H9 (cell line): Measurements from ENCODE around the gene CLDN16. TPM values are rescaled to one million over a fixed set of nuclear protein-coding genes. Genes with fewer than 3 reads are reported as not detected.

ENCODE experiments used
- DNase-seq: peaks from one replicate; pipeline ENCODE4 v3.0.0-alpha.2; 2017
- H2AFZ ChIP-seq: one replicate; pipeline ENCODE4 v1.6.1; 2013; ENCODE audit warnings: mild to moderate bottlenecking, low read length, control low read depth, moderate library complexity
- H2AK5ac ChIP-seq: 2 replicates; pipeline ENCODE4 v1.6.1; 2013; ENCODE audit warnings: low read length, control low read depth, mixed read lengths; ENCODE audit not compliant: insufficient read length
- H2BK120ac ChIP-seq: one replicate; pipeline ENCODE4 v1.6.1; 2013; ENCODE audit warnings: low read depth, mild to moderate bottlenecking, low read length, control low read depth, inconsistent platforms; ENCODE audit not compliant: poor library complexity, severe bottlenecking
- H2BK12ac ChIP-seq: 2 replicates; pipeline ENCODE4 v1.6.1; 2013; ENCODE audit warnings: low read length, control low read depth, mixed read lengths, low read depth; ENCODE audit not compliant: insufficient read length
- H2BK15ac ChIP-seq: 2 replicates; pipeline ENCODE4 v1.6.1; 2013; ENCODE audit warnings: low read depth, low read length, control low read depth
- H2BK20ac ChIP-seq: one replicate; pipeline ENCODE4 v1.6.1; 2013; ENCODE audit warnings: low read depth, mild to moderate bottlenecking, low read length, control low read depth, inconsistent platforms; ENCODE audit not compliant: poor library complexity, severe bottlenecking
- H2BK5ac ChIP-seq: 2 replicates; pipeline ENCODE4 v1.6.1; 2013; ENCODE audit warnings: low read length, control low read depth, mixed read lengths; ENCODE audit not compliant: insufficient read length
- H3K14ac ChIP-seq: 2 replicates; pipeline ENCODE4 v1.6.1; 2013; ENCODE audit warnings: low read length, control low read depth; ENCODE audit not compliant: insufficient read depth
- H3K18ac ChIP-seq: 2 replicates; pipeline ENCODE4 v1.6.1; 2013; ENCODE audit warnings: low read depth, mild to moderate bottlenecking, mixed read lengths, low read length, control low read depth; ENCODE audit not compliant: insufficient read length
- H3K23ac ChIP-seq: 2 replicates; pipeline ENCODE4 v1.6.1; 2013; ENCODE audit warnings: low read length, control low read depth, mixed read lengths, low read depth; ENCODE audit not compliant: insufficient read length
- H3K23me2 ChIP-seq: 2 replicates; pipeline ENCODE4 v1.6.1; 2013; ENCODE audit warnings: low read depth, mild to moderate bottlenecking, mixed read lengths, low read length, control low read depth; ENCODE audit not compliant: insufficient read length, poor library complexity, severe bottlenecking
- H3K27ac ChIP-seq: 2 replicates; pipeline ENCODE4 v1.5.1; 2013; ENCODE audit warnings: low read length, control low read depth, mixed read lengths, low read depth; ENCODE audit not compliant: insufficient read length
- H3K27me3 ChIP-seq: 2 replicates; pipeline ENCODE4 v1.6.1; 2013; ENCODE audit warnings: low read length, control low read depth, inconsistent platforms; ENCODE audit not compliant: insufficient read depth
- H3K4ac ChIP-seq: 2 replicates; pipeline ENCODE4 v1.6.1; 2013; ENCODE audit warnings: low read depth, mild to moderate bottlenecking, control low read depth, inconsistent platforms, low read length, moderate library complexity
- H3K4me1 ChIP-seq: 2 replicates; pipeline ENCODE4 v1.6.1; 2013; ENCODE audit warnings: low read length, control low read depth, inconsistent platforms; ENCODE audit not compliant: insufficient read depth
- H3K4me2 ChIP-seq: 2 replicates; pipeline ENCODE4 v1.6.1; 2013; ENCODE audit warnings: low read length, control low read depth, mixed read lengths; ENCODE audit not compliant: insufficient read length, insufficient read depth
- H3K56ac ChIP-seq: 2 replicates; pipeline ENCODE4 v1.6.1; 2013; ENCODE audit warnings: low read depth, mild to moderate bottlenecking, mixed read lengths, low read length, control low read depth; ENCODE audit not compliant: insufficient read length
- H3K79me1 ChIP-seq: 2 replicates; pipeline ENCODE4 v1.6.1; 2013; ENCODE audit warnings: low read depth, mild to moderate bottlenecking, moderate library complexity, low read length, control low read depth, inconsistent platforms; ENCODE audit not compliant: insufficient read depth, poor library complexity, severe bottlenecking
- H3K79me2 ChIP-seq: 2 replicates; pipeline ENCODE4 v1.6.1; 2013; ENCODE audit warnings: low read length, control low read depth, inconsistent platforms; ENCODE audit not compliant: insufficient read depth
- H3K9ac ChIP-seq: 2 replicates; pipeline ENCODE4 v1.6.1; 2013; ENCODE audit warnings: low read length, control low read depth, mixed read lengths; ENCODE audit not compliant: insufficient read length; ENCODE audit errors: extremely low read depth
- H3K9me3 ChIP-seq: one replicate; pipeline ENCODE4 v1.6.1; 2013; ENCODE audit warnings: low read depth, low read length, inconsistent platforms; ENCODE audit not compliant: control insufficient read depth
- H3T11ph ChIP-seq: one replicate; pipeline ENCODE4 v1.6.1; 2013; ENCODE audit warnings: mild to moderate bottlenecking, low read length, control low read depth, inconsistent platforms
- H4K20me1 ChIP-seq: one replicate; pipeline ENCODE4 v1.6.1; 2013; ENCODE audit not compliant: control insufficient read depth, insufficient read length, insufficient read depth
- H4K5ac ChIP-seq: 2 replicates; pipeline ENCODE4 v1.6.1; 2013; ENCODE audit warnings: low read depth, mild to moderate bottlenecking, mixed read lengths, low read length, control low read depth; ENCODE audit not compliant: insufficient read length
- H4K8ac ChIP-seq: replicated peaks from 2 replicates; pipeline ENCODE4 v1.6.1; 2013; ENCODE audit warnings: low read length, control low read depth, mixed read lengths, low read depth; ENCODE audit not compliant: insufficient read length
- H4K91ac ChIP-seq: 2 replicates; pipeline ENCODE4 v1.6.1; 2013; ENCODE audit warnings: low read depth, mild to moderate bottlenecking, moderate library complexity, mixed read lengths, low read length, control low read depth; ENCODE audit not compliant: insufficient read length
- H3K27ac Mint-ChIP-seq, 3 experiments: 2 replicates in 2 of 3; 3 replicates in 1 of 3; pipeline ENCODE4 v1.8.0; 2020 to 2021; ENCODE audit warnings: mixed read lengths in 3 of 3, mild to moderate bottlenecking in 1 of 3, moderate library complexity in 1 of 3
- H3K27me3 Mint-ChIP-seq: 2 replicates; pipeline ENCODE4 v1.8.0; 2021; ENCODE audit warnings: low read depth, mild to moderate bottlenecking, moderate library complexity, mixed read lengths
- H3K36me3 Mint-ChIP-seq, 3 experiments: 2 replicates in 2 of 3; 3 replicates in 1 of 3; pipeline ENCODE4 v1.8.0; 2020 to 2021; ENCODE audit warnings: low read depth in 3 of 3, mixed read lengths in 3 of 3; ENCODE audit not compliant: insufficient read depth in 1 of 3
- H3K4me1 Mint-ChIP-seq, 2 experiments: 2 replicates each; pipeline ENCODE4 v1.8.0; 2020; ENCODE audit warnings: mixed read lengths in 2 of 2
- H3K4me3 Mint-ChIP-seq, 2 experiments: 2 replicates in 1 of 2; 3 replicates in 1 of 2; pipeline ENCODE4 v1.8.0; 2020 to 2021; ENCODE audit warnings: mild to moderate bottlenecking in 2 of 2, mixed read lengths in 2 of 2, moderate library complexity in 1 of 2
- H3K9me3 Mint-ChIP-seq, 2 experiments: 2 replicates in 1 of 2; 3 replicates in 1 of 2; pipeline ENCODE4 v1.8.0; 2020; ENCODE audit warnings: mild to moderate bottlenecking in 2 of 2, mixed read lengths in 2 of 2, moderate library complexity in 1 of 2
- WGBS: extraction: QIAGEN DNeasy Blood & Tissue Kit; methylation state at CpG from one replicate; pipeline ENCODE4 v1.1.7; 2013; ENCODE audit warnings: missing lambda C conversion rate, low lambda C conversion rate, mixed read lengths; ENCODE audit not compliant: insufficient read length; ENCODE audit errors: extremely low coverage; 5-methylcytosine and 5-hydroxymethylcytosine counted together
- total RNA-seq: library from RNA; stranded (reverse); gene quantifications from 2 replicates; pipeline ENCODE4 v1.2.1, GENCODE V29; 2021
- TF ChIP-seq, protein P1 (sequence below): fragments of 200-600 bp; sonication (generic); conservative IDR thresholded peaks from 3 replicates; pipeline ENCODE4 v1.8.0; 2021; ENCODE audit warnings: antibody characterized with exemption, mild to moderate bottlenecking

CLDN16 gene
- total RNA-seq, 1 experiment from 2014 or later, result not detected

DNA sequence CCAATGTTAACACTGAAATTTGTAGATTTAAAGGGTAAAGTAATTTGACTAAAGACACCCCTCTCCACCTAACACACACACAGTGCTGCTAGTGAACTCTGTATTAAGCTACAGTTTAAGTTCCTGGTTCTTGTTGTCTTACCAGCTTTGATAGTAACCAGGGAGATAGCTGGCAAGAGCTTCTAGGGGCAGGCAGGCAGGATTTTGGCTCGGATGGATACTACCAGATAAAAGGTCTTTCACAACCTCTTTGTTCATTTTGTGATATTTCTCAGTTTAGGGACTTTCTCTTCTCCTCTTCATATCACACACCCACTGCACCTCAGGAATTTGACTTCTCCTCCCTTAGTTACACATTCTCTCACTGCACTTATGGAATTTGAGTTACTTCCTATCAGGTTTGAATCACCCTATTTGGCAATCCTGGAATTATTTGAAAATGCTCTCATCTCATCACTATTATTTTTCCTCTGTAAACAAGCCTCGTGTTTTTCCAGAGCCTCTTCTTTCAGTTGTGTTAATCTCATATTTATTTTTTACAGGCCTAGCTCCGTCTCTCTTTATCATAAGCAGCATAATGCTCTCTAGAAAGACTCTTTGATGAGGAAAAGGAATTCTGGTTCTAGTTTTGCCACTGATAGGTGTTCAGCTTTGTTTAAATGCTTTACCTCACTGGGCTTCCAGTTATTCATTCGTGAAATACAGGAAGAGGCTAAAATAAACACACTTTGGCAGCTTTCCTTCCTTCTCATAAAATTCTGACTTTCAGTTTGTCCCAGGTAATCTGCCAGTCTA, 42.7 kb upstream of the CLDN16 start:
- DNase-seq, result no peak
- TF ChIP-seq, protein P1, sequence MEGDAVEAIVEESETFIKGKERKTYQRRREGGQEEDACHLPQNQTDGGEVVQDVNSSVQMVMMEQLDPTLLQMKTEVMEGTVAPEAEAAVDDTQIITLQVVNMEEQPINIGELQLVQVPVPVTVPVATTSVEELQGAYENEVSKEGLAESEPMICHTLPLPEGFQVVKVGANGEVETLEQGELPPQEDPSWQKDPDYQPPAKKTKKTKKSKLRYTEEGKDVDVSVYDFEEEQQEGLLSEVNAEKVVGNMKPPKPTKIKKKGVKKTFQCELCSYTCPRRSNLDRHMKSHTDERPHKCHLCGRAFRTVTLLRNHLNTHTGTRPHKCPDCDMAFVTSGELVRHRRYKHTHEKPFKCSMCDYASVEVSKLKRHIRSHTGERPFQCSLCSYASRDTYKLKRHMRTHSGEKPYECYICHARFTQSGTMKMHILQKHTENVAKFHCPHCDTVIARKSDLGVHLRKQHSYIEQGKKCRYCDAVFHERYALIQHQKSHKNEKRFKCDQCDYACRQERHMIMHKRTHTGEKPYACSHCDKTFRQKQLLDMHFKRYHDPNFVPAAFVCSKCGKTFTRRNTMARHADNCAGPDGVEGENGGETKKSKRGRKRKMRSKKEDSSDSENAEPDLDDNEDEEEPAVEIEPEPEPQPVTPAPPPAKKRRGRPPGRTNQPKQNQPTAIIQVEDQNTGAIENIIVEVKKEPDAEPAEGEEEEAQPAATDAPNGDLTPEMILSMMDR, result no peak
- no peaks in the 10 kb centered on the region for H3K4me1 ChIP-seq
- Mint-ChIP-seq H3K36me3 (no peaks in the 10 kb centered on the region; a peak in 1 of 7 replicates), H3K27ac (no peak overlapping the region), H3K4me1 (no peaks in the 10 kb centered on the region), H3K4me3 (no peak overlapping the region), H3K27me3 (no peaks in the 10 kb centered on the region), H3K9me3 (peaks cover 0 to 12% of the 10 kb centered on the region in 2 experiments; a peak in 3 of 5 replicates)
- no peaks in the 10 kb centered on the region for H3K23me2 ChIP-seq
- H2BK5ac ChIP-seq, result no peak overlapping the region
- H4K20me1 ChIP-seq, result no peaks in the 10 kb centered on the region
- H4K5ac ChIP-seq, result no peak overlapping the region
- no peak overlapping the region for H4K91ac ChIP-seq
- H3K18ac ChIP-seq, result no peak overlapping the region
- no CpG with 5 or more reads among the region's 4 CpGs for WGBS
- no peak overlapping the region for H3K23ac ChIP-seq
- no peak overlapping the region for H2BK15ac ChIP-seq
- no peak overlapping the region for H3K9ac ChIP-seq
- no peak overlapping the region for H2BK120ac ChIP-seq
- no peak overlapping the region for H3K14ac ChIP-seq
- H2BK20ac ChIP-seq, result no peak overlapping the region
- H3K56ac ChIP-seq, result no peak overlapping the region
- H3K27ac ChIP-seq, result no peak overlapping the region
- H3K79me1 ChIP-seq, result no peaks in the 10 kb centered on the region
- H3K27me3 ChIP-seq, result no peaks in the 10 kb centered on the region
- H3K4me2 ChIP-seq, result no peak overlapping the region
- no peak overlapping the region for H4K8ac ChIP-seq
- H3K9me3 ChIP-seq, result no peaks in the 10 kb centered on the region
- no peaks in the 10 kb centered on the region for H3K79me2 ChIP-seq
- H3T11ph ChIP-seq, result no peak overlapping the region
- H2AFZ ChIP-seq, result no peak overlapping the region
- H2BK12ac ChIP-seq, result no peak overlapping the region
- H2AK5ac ChIP-seq, result no peak overlapping the region
- H3K4ac ChIP-seq, result no peak overlapping the region
